GM10248 (cell line): ENCODE data around the gene ABL2.

Source experiments
- CTCF ChIA-PET: fragments of 300-600 bp; sonication (Branson Sonifier 250); formaldehyde crosslinking; extraction: SDS; loops from one replicate; lab custom pipeline; 2021; ENCODE audit warnings: antibody characterized with exemption; lab: Yijun Ruan, JAX
- POLR2A ChIA-PET: fragments of 350-650 bp; sonication (Branson Sonifier 250); formaldehyde crosslinking; extraction: SDS; loops from one replicate; lab custom pipeline; 2020; ENCODE audit warnings: antibody characterized with exemption; lab: Yijun Ruan, JAX
- DNase-seq: peaks from one replicate; pipeline ENCODE4 v3.0.0; 2012; ENCODE audit errors: extremely low spot score
- CTCF ChIP-seq: IDR thresholded peaks from 2 replicates; pipeline ENCODE4 v1.5.1; 2012; ENCODE audit warnings: mild to moderate bottlenecking, low read depth; ENCODE audit errors: extremely low read depth, missing control alignments, control extremely low read depth

Gene ABL2

GRCh38 chr1:179107706-179108629 lies 121.5 kb downstream of the ABL2 start:
- no peak for TF ChIP-seq CTCF
- CTCF ChIA-PET = interaction anchor here (0.9 to 2.3 kb wide), 4 partner anchors 10 to 86 kb away, joined by 3 to 5 read pairs (median 3); no protein-coding TSS in a partner anchor
- POLR2A ChIA-PET = interaction anchor here (1.1 kb wide), 1 partner anchor 23 kb away, joined by 3 read pairs; no protein-coding TSS in a partner anchor
- DNase-seq = no peak

GRCh38 chr1:179105393-179105792 lies 124.1 kb downstream of the ABL2 start:
- TF ChIP-seq CTCF = no peak
- no peak for DNase-seq
- ChIA-PET POLR2A (no interaction called here), CTCF (interaction anchor here (0.8 to 2.3 kb wide), 9 partner anchors 10 to 265 kb away, joined by 4 to 15 read pairs (median 5); no protein-coding TSS in a partner anchor)

- TF ChIP-seq CTCF = no peak
- ChIA-PET POLR2A (no interaction called here), CTCF (interaction anchor here (1.2 to 2.2 kb wide), 5 partner anchors 9 to 25 kb away, joined by 4 to 15 read pairs (median 5); no protein-coding TSS in a partner anchor)
- DNase-seq = no peak
Measured at GRCh38 chr1:179104611-179105250, 124.7 kb downstream of the ABL2 start.

GRCh38 chr1:179103999-179104398 lies 125.5 kb downstream of the ABL2 start:
- TF ChIP-seq CTCF = no peak
- no peak for DNase-seq
- ChIA-PET POLR2A (no interaction called here), CTCF (no interaction called here)

- ChIA-PET CTCF (interaction anchor here (1.9 kb wide), 1 partner anchor 19 kb away, joined by 8 read pairs; no protein-coding TSS in a partner anchor), POLR2A (no interaction called here)
- DNase-seq = no peak
- TF ChIP-seq CTCF = no peak
Measured at GRCh38 chr1:179101566-179101965, 127.9 kb downstream of the ABL2 start.

- ChIA-PET CTCF (interaction anchor here (1.1 kb wide), 2 partner anchors 21 to 194 kb away, joined by 3 read pairs; partner anchors contain the start of gene SOAT1), POLR2A (no interaction called here)
- no peak for TF ChIP-seq CTCF
- DNase-seq = no peak
Measured at GRCh38 chr1:179099891-179100290, 129.6 kb downstream of the ABL2 start.
